LNCaP clone FGC (cell line): Measurements from ENCODE around the gene TDRD1.
"Not testable (repeated sequence)": the region's sequence is repeated elsewhere in the genome, so short reads cannot be mapped to it uniquely, and the experiment has no call there.

Experiments used
- DNase-seq: peaks from one replicate; pipeline ENCODE4 v3.0.0-alpha.2; 2011; ENCODE audit warnings: low read depth
- H3K4me3 ChIP-seq: 2 replicates; pipeline ENCODE4 v1.5.1; 2011; ENCODE audit warnings: mild to moderate bottlenecking, low read depth, low read length, control low read depth
- TF ChIP-seq, protein P1 (sequence below): IDR thresholded peaks from 2 replicates; pipeline ENCODE4 v1.5.1; 2012; ENCODE audit warnings: mild to moderate bottlenecking; ENCODE audit not compliant: control insufficient read depth, insufficient read depth; ENCODE audit errors: extremely low read depth

TDRD1 gene, protein sequence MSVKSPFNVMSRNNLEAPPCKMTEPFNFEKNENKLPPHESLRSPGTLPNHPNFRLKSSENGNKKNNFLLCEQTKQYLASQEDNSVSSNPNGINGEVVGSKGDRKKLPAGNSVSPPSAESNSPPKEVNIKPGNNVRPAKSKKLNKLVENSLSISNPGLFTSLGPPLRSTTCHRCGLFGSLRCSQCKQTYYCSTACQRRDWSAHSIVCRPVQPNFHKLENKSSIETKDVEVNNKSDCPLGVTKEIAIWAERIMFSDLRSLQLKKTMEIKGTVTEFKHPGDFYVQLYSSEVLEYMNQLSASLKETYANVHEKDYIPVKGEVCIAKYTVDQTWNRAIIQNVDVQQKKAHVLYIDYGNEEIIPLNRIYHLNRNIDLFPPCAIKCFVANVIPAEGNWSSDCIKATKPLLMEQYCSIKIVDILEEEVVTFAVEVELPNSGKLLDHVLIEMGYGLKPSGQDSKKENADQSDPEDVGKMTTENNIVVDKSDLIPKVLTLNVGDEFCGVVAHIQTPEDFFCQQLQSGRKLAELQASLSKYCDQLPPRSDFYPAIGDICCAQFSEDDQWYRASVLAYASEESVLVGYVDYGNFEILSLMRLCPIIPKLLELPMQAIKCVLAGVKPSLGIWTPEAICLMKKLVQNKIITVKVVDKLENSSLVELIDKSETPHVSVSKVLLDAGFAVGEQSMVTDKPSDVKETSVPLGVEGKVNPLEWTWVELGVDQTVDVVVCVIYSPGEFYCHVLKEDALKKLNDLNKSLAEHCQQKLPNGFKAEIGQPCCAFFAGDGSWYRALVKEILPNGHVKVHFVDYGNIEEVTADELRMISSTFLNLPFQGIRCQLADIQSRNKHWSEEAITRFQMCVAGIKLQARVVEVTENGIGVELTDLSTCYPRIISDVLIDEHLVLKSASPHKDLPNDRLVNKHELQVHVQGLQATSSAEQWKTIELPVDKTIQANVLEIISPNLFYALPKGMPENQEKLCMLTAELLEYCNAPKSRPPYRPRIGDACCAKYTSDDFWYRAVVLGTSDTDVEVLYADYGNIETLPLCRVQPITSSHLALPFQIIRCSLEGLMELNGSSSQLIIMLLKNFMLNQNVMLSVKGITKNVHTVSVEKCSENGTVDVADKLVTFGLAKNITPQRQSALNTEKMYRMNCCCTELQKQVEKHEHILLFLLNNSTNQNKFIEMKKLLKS

DNA sequence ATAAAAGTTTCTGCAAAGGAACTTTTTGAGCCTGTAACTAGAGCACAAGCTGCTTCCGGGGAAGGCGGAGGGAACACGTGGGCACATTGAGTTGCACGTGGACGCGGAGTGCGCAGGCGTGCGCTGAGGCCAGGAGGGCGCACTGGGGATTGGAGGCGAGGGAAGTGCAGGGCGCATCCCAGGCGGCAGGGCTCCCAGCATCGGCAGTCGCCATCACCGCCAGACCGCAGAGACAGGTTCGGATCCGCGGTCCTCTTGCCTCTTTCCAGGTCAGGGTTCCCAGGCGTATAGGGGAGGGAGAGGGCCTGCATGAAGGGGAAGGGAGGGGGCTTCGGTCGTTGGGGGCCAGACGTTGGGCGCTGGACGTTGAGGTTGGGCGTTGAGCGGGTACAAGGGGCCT, at the start of gene TDRD1:
TDRD1 (plus strand) TSS at position 206 of the 400 bp plus-strand sequence. CDS start 8,479 bp downstream, outside the sequence.
- H3K4me3 ChIP-seq: peak within 1 kb of the TSS; percentile 21
- no peak for DNase-seq
- TF ChIP-seq, protein P1, sequence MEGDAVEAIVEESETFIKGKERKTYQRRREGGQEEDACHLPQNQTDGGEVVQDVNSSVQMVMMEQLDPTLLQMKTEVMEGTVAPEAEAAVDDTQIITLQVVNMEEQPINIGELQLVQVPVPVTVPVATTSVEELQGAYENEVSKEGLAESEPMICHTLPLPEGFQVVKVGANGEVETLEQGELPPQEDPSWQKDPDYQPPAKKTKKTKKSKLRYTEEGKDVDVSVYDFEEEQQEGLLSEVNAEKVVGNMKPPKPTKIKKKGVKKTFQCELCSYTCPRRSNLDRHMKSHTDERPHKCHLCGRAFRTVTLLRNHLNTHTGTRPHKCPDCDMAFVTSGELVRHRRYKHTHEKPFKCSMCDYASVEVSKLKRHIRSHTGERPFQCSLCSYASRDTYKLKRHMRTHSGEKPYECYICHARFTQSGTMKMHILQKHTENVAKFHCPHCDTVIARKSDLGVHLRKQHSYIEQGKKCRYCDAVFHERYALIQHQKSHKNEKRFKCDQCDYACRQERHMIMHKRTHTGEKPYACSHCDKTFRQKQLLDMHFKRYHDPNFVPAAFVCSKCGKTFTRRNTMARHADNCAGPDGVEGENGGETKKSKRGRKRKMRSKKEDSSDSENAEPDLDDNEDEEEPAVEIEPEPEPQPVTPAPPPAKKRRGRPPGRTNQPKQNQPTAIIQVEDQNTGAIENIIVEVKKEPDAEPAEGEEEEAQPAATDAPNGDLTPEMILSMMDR: no peak

DNA sequence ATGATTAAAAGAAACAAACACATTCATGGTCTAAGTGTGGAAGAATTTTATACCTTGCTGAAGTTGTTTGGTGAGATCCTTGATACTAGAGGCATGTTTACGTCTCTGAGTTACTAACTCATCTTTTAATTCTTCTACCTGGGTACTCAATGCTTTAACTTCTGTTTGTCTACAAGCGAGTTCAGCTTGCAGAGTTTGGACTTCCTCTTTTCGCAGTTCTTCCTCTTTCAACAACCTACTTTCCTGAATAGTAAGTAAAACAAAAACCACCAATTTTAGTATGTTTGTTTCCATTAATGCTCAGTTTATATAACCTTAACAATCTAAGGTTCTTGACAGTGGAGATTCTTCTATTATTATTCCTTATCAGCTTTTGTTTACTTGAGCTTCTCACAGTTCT, 48.1 kb upstream of the TDRD1 start:
- TF ChIP-seq, protein P1: no peak
- no peak for DNase-seq

DNA sequence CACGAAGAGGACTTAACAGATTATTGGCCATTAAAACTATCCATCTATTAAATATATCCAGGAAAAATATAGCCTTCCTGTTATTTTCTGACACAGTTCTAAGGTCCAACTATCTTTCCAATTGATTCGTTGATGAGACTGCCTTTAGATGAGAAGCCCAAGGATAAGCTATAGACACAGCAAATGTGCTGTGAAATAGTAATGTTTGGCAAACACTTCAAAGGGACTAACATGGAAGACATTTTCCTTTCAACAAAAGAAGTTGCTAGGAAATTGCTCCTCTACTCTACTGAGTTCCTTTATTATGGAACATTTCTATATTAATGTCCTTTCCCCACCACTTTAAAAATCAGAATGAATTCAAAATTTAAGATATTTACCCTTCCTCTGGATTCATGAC, 43.7 kb upstream of the TDRD1 start:
- no peak for DNase-seq
- TF ChIP-seq, protein P1: no peak
- H3K4me3 ChIP-seq: no peak overlapping the region

More for the DNA sequence above, 48.1 kb upstream of the TDRD1 start:
- no peak overlapping the region for H3K4me3 ChIP-seq

DNA sequence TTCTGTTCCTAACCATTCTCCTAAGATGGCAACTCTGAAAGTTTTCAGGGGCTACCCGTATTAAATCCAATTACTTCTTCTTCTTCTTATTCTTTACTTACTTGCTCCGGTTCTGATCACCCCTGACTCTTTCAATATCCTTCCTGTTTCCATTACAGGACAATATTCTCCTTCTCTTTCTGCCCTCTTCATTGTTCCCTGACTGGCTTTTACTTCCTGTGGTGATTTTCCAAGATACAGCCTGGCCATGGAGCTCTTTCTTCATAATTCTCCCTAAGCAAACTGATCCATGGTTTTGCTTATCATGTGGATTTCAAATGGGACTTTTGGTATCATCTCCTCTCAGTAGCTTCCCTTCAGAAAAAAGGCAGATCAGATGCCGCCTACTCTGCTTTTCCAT, 40.6 kb upstream of the TDRD1 start:
- H3K4me3 ChIP-seq: no peak overlapping the region
- DNase-seq: no peak
- TF ChIP-seq, protein P1: no peak

DNA sequence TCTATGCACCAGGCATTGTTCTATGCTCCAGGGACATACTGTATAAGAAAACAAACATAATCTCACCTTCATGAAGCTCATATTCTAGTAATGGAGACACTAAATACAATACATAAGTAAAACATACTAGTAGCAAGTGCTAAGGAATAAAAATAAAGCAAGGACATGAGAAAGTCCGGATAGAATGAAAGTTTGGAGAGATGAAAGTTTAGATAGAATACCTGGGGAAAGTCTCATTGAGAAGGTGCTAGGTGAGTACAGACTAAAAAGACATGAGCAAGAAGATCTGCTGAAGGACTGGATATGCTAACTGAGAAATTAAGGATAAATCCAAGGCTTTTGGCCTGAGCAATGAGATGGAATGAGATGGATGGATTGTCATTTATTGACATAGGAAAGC, 39.1 kb upstream of the TDRD1 start:
- no peak for DNase-seq
- H3K4me3 ChIP-seq: no peak overlapping the region
- TF ChIP-seq, protein P1: no peak

DNA sequence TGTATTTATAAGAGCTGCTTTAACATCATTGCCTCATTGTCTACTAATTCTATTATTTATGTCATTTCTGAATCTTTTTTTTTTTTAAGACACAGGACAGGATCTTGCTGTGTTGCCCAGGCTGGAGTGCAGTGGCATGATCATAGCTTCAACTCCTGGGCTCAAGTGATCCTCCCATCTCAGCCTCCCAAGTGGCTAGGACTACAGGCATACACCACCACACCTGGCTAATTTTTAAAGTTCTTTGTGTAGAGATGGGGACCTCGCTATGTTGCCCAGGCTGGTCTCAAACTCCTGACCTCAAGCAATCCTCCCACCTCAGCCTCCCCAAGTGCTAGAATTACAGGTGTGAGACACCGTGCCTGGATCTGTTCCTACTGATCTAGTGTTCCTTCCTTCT, 38.3 kb upstream of the TDRD1 start:
- DNase-seq, H3K4me3 ChIP-seq: not testable (repeated sequence)

DNA sequence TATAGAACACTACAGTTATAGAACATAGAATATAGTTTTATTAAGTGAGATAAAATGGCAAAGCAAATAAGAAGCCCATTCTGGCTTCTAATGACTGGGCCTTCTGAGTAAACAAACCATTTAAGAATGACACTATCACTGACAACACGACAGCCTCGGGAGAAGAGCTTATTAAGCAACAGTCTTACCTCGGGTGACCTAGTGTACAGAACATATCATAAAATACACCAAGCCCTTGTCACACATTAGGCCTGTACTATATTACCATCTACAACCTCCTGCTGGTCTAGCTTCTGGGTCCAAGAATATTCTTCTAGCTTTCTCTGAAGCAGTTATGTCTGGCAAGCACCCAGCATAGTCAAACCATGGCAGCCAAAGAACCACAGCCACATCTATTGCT, 37.1 kb upstream of the TDRD1 start:
- peak; percentile 81 for DNase-seq
- TF ChIP-seq, protein P1: no peak
- no peak overlapping the region for H3K4me3 ChIP-seq
